ENCODE data around the gene FANCC.

- TF ChIP-seq, protein P1, sequence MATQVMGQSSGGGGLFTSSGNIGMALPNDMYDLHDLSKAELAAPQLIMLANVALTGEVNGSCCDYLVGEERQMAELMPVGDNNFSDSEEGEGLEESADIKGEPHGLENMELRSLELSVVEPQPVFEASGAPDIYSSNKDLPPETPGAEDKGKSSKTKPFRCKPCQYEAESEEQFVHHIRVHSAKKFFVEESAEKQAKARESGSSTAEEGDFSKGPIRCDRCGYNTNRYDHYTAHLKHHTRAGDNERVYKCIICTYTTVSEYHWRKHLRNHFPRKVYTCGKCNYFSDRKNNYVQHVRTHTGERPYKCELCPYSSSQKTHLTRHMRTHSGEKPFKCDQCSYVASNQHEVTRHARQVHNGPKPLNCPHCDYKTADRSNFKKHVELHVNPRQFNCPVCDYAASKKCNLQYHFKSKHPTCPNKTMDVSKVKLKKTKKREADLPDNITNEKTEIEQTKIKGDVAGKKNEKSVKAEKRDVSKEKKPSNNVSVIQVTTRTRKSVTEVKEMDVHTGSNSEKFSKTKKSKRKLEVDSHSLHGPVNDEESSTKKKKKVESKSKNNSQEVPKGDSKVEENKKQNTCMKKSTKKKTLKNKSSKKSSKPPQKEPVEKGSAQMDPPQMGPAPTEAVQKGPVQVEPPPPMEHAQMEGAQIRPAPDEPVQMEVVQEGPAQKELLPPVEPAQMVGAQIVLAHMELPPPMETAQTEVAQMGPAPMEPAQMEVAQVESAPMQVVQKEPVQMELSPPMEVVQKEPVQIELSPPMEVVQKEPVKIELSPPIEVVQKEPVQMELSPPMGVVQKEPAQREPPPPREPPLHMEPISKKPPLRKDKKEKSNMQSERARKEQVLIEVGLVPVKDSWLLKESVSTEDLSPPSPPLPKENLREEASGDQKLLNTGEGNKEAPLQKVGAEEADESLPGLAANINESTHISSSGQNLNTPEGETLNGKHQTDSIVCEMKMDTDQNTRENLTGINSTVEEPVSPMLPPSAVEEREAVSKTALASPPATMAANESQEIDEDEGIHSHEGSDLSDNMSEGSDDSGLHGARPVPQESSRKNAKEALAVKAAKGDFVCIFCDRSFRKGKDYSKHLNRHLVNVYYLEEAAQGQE (IDR thresholded peaks at IDR 0.05; ENCODE audit: low read depth), result no peak
- TF ChIP-seq CEBPB (IDR thresholded peaks at IDR 0.05), result no peak
- no peak for TF ChIP-seq RAD21 (IDR thresholded peaks at IDR 0.05; ENCODE audit: low read depth)
- TF ChIP-seq TAF1 (IDR thresholded peaks at IDR 0.05; ENCODE audit: low read depth), result no peak
- TF ChIP-seq YY1 (IDR thresholded peaks at IDR 0.05; ENCODE audit: low read depth), result no peak
- TF ChIP-seq ZBTB7A (IDR thresholded peaks at IDR 0.05; ENCODE audit: low read depth), result no peak
- TF ChIP-seq, protein P2, sequence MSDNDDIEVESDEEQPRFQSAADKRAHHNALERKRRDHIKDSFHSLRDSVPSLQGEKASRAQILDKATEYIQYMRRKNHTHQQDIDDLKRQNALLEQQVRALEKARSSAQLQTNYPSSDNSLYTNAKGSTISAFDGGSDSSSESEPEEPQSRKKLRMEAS (IDR thresholded peaks at IDR 0.05), result no peak
- TF ChIP-seq EP300 (IDR thresholded peaks at IDR 0.05; ENCODE audit: borderline replicate concordance), result no peak
- TF ChIP-seq EGR1 (IDR thresholded peaks at IDR 0.05), result no peak
These were observed 136.2 kb downstream of the FANCC start for GRCh38 chr9:95181226-95181818.

Measured in Ishikawa (cell line).